ENCODE results near the gene ASTL. TPM values are rescaled to one million over a fixed set of nuclear protein-coding genes. Genes with fewer than 3 reads are reported as not detected.
"Not testable (repeated sequence)": the region's sequence is repeated elsewhere in the genome, so short reads cannot be mapped to it uniquely, and the experiment has no call there.

ASTL gene
- total RNA-seq, 1 donor from 2014 or later, result not detected

GRCh38 chr2:96163768-96164429 lies 25.6 kb upstream of the ASTL start:
- TF ChIP-seq EZH2 (IDR thresholded peaks at IDR 0.05; ENCODE audit: insufficient read depth, low read length) (no peak), CTCF (IDR thresholded peaks at IDR 0.05; ENCODE audit: insufficient read depth, low read depth, low read length) (no peak)
- H3K9me3 Mint-ChIP-seq (ENCODE audit: unreplicated experiment), result peaks cover 3% of the 10 kb centered on the region
- no peaks in the 10 kb centered on the region for H3K36me3 ChIP-seq (ENCODE audit: insufficient read depth, low read length)
- peaks cover 4% of the 10 kb centered on the region for H3K4me1 ChIP-seq (ENCODE audit: insufficient read depth, low read length)
- H3K27me3 Mint-ChIP-seq (ENCODE audit: low read depth, unreplicated experiment), result peaks cover 13% of the 10 kb centered on the region
- H2AFZ ChIP-seq (ENCODE audit: low read depth, low read length), result peak overlapping the region; percentile 56
- H3K27me3 ChIP-seq (ENCODE audit: insufficient read depth, low read length), result no peaks in the 10 kb centered on the region
- no peak overlapping the region for H3K4me2 ChIP-seq (ENCODE audit: low read length)
- no peak overlapping the region for H3K27ac ChIP-seq (ENCODE audit: low read depth, low read length)
- H3K4me3 ChIP-seq (ENCODE audit: insufficient read depth, low read depth, low read length), result no peak overlapping the region
- H3K4me1 Mint-ChIP-seq (ENCODE audit: low read depth, unreplicated experiment), result no peaks in the 10 kb centered on the region
- H3K27ac Mint-ChIP-seq (ENCODE audit: unreplicated experiment), result no peak overlapping the region
- H3K9ac ChIP-seq (ENCODE audit: low read length), result no peak overlapping the region
- no peaks in the 10 kb centered on the region for H3K9me3 ChIP-seq (ENCODE audit: insufficient read depth, low read depth, low read length)
- H3K4me3 Mint-ChIP-seq (ENCODE audit: unreplicated experiment), result no peak overlapping the region
- FAIRE-seq (no peak), DNase-seq (ENCODE audit: low read depth) (no peak)
- H4K20me1 ChIP-seq (ENCODE audit: insufficient read depth, low read length), result no peaks in the 10 kb centered on the region
- no peaks in the 10 kb centered on the region for H3K36me3 Mint-ChIP-seq (ENCODE audit: low read depth, unreplicated experiment)
- H3K79me2 ChIP-seq (ENCODE audit: insufficient read depth, low read length), result no peaks in the 10 kb centered on the region

- Histone ChIP-seq H4K20me1 (ENCODE audit: insufficient read depth, low read length) (no peaks in the 10 kb centered on the region), H3K79me2 (ENCODE audit: insufficient read depth, low read length) (no peaks in the 10 kb centered on the region), H3K9me3 (ENCODE audit: insufficient read depth, low read depth, low read length) (no peaks in the 10 kb centered on the region), H3K9ac (ENCODE audit: low read length) (no peak overlapping the region), H3K4me1 (ENCODE audit: insufficient read depth, low read length) (peaks cover 4% of the 10 kb centered on the region), H3K36me3 (ENCODE audit: insufficient read depth, low read length) (no peaks in the 10 kb centered on the region), H3K4me2 (ENCODE audit: low read length) (no peak overlapping the region), H3K27me3 (ENCODE audit: insufficient read depth, low read length) (no peaks in the 10 kb centered on the region), H3K4me3 (ENCODE audit: insufficient read depth, low read depth, low read length) (no peak overlapping the region), H3K27ac (ENCODE audit: low read depth, low read length) (no peak overlapping the region), H2AFZ (ENCODE audit: low read depth, low read length) (no peak overlapping the region)
- no peak for DNase-seq (ENCODE audit: low read depth)
- Mint-ChIP-seq H3K9me3 (ENCODE audit: unreplicated experiment) (peaks cover 3% of the 10 kb centered on the region), H3K36me3 (ENCODE audit: low read depth, unreplicated experiment) (no peaks in the 10 kb centered on the region), H3K27ac (ENCODE audit: unreplicated experiment) (no peak overlapping the region), H3K4me1 (ENCODE audit: low read depth, unreplicated experiment) (no peaks in the 10 kb centered on the region), H3K27me3 (ENCODE audit: low read depth, unreplicated experiment) (peaks cover 17% of the 10 kb centered on the region), H3K4me3 (ENCODE audit: unreplicated experiment) (no peak overlapping the region)
- TF ChIP-seq EZH2 (IDR thresholded peaks at IDR 0.05; ENCODE audit: insufficient read depth, low read length), result no peak
- no peak for TF ChIP-seq CTCF (IDR thresholded peaks at IDR 0.05; ENCODE audit: insufficient read depth, low read depth, low read length)
- FAIRE-seq, result no peak
Observed at GRCh38 chr2:96163415-96163767, 25.1 kb upstream of the ASTL start.

- peaks cover 25% of the 10 kb centered on the region for H3K27me3 Mint-ChIP-seq (ENCODE audit: low read depth, unreplicated experiment)
- no peaks in the 10 kb centered on the region for H3K4me1 Mint-ChIP-seq (ENCODE audit: low read depth, unreplicated experiment)
- H3K36me3 ChIP-seq (ENCODE audit: insufficient read depth, low read length), result no peaks in the 10 kb centered on the region
- no peak for DNase-seq (ENCODE audit: low read depth)
- H4K20me1 ChIP-seq (ENCODE audit: insufficient read depth, low read length), result no peaks in the 10 kb centered on the region
- no peak for FAIRE-seq
- no peak overlapping the region for H3K4me3 ChIP-seq (ENCODE audit: insufficient read depth, low read depth, low read length)
- TF ChIP-seq CTCF (IDR thresholded peaks at IDR 0.05; ENCODE audit: insufficient read depth, low read depth, low read length) (no peak), EZH2 (IDR thresholded peaks at IDR 0.05; ENCODE audit: insufficient read depth, low read length) (no peak)
- H3K9ac ChIP-seq (ENCODE audit: low read length), result no peak overlapping the region
- no peak overlapping the region for H2AFZ ChIP-seq (ENCODE audit: low read depth, low read length)
- no peaks in the 10 kb centered on the region for H3K36me3 Mint-ChIP-seq (ENCODE audit: low read depth, unreplicated experiment)
- no peak overlapping the region for H3K27ac Mint-ChIP-seq (ENCODE audit: unreplicated experiment)
- H3K79me2 ChIP-seq (ENCODE audit: insufficient read depth, low read length), result no peaks in the 10 kb centered on the region
- no peaks in the 10 kb centered on the region for H3K9me3 ChIP-seq (ENCODE audit: insufficient read depth, low read depth, low read length)
- no peak overlapping the region for H3K4me2 ChIP-seq (ENCODE audit: low read length)
- H3K4me3 Mint-ChIP-seq (ENCODE audit: unreplicated experiment), result no peak overlapping the region
- H3K27ac ChIP-seq (ENCODE audit: low read depth, low read length), result no peak overlapping the region
- no peaks in the 10 kb centered on the region for H3K27me3 ChIP-seq (ENCODE audit: insufficient read depth, low read length)
- H3K9me3 Mint-ChIP-seq (ENCODE audit: unreplicated experiment), result peaks cover 3% of the 10 kb centered on the region
- H3K4me1 ChIP-seq (ENCODE audit: insufficient read depth, low read length), result peaks cover 8% of the 10 kb centered on the region
Observed at GRCh38 chr2:96161898-96162297, 23.6 kb upstream of the ASTL start.

GRCh38 chr2:96160366-96160765 lies 22.1 kb upstream of the ASTL start:
- not testable (repeated sequence) for DNase-seq (ENCODE audit: low read depth); H2AFZ ChIP-seq (ENCODE audit: low read depth, low read length); H3K9me3 Mint-ChIP-seq (ENCODE audit: unreplicated experiment); H3K4me2 ChIP-seq (ENCODE audit: low read length); H3K4me1 Mint-ChIP-seq (ENCODE audit: low read depth, unreplicated experiment); H3K79me2 ChIP-seq (ENCODE audit: insufficient read depth, low read length); H3K4me3 Mint-ChIP-seq (ENCODE audit: unreplicated experiment); FAIRE-seq; H3K27ac ChIP-seq (ENCODE audit: low read depth, low read length); H3K4me1 ChIP-seq (ENCODE audit: insufficient read depth, low read length); H3K9me3 ChIP-seq (ENCODE audit: insufficient read depth, low read depth, low read length); H3K9ac ChIP-seq (ENCODE audit: low read length); H4K20me1 ChIP-seq (ENCODE audit: insufficient read depth, low read length); H3K27ac Mint-ChIP-seq (ENCODE audit: unreplicated experiment); H3K36me3 Mint-ChIP-seq (ENCODE audit: low read depth, unreplicated experiment); H3K27me3 ChIP-seq (ENCODE audit: insufficient read depth, low read length); H3K36me3 ChIP-seq (ENCODE audit: insufficient read depth, low read length); H3K4me3 ChIP-seq (ENCODE audit: insufficient read depth, low read depth, low read length)
- H3K27me3 Mint-ChIP-seq (ENCODE audit: low read depth, unreplicated experiment), result peaks cover 40% of the 10 kb centered on the region

Measured in astrocyte (in vitro differentiated cells and primary cell).